ENCODE measurements around the gene CEPT1. TPM values are rescaled to one million over a fixed set of nuclear protein-coding genes. Genes with fewer than 3 reads are reported as not detected.

Gene CEPT1
- total RNA-seq, 1 donor from 2014 or later, result 26.9 TPM

GRCh38 chr1:111227434-111227833 lies 87.4 kb downstream of the CEPT1 start, which contains the start of gene CHI3L2:
Gene CHI3L2, plus strand, starts transcription at chr1:111227713. Its CDS starts 17 bp downstream, at chr1:111227730.
- FAIRE-seq (no peak), DNase-seq (ENCODE audit: low read depth) (no peak)
- Histone ChIP-seq H3K9ac (ENCODE audit: low read length) (peak within 1 kb of the TSS; percentile 42), H3K27ac (ENCODE audit: low read depth, low read length) (peak within 1 kb of the TSS; percentile 58), H2AFZ (ENCODE audit: low read depth, low read length) (no peak within 1 kb of the TSS), H3K79me2 (ENCODE audit: insufficient read depth, low read length) (no peaks in the 10 kb centered on the region), H3K9me3 (ENCODE audit: insufficient read depth, low read depth, low read length) (no peaks in the 10 kb centered on the region), H3K4me1 (ENCODE audit: insufficient read depth, low read length) (peaks cover 27% of the 10 kb centered on the region), H3K4me2 (ENCODE audit: low read length) (peak within 1 kb of the TSS; percentile 74), H4K20me1 (ENCODE audit: insufficient read depth, low read length) (no peaks in the 10 kb centered on the region), H3K36me3 (ENCODE audit: insufficient read depth, low read length) (no peaks in the 10 kb centered on the region), H3K27me3 (ENCODE audit: insufficient read depth, low read length) (no peaks in the 10 kb centered on the region), H3K4me3 (ENCODE audit: insufficient read depth, low read depth, low read length) (no peak within 1 kb of the TSS)
- Mint-ChIP-seq H3K27ac (ENCODE audit: unreplicated experiment) (peak within 1 kb of the TSS; percentile 93), H3K27me3 (ENCODE audit: low read depth, unreplicated experiment) (no peaks in the 10 kb centered on the region), H3K36me3 (ENCODE audit: low read depth, unreplicated experiment) (no peaks in the 10 kb centered on the region), H3K9me3 (ENCODE audit: unreplicated experiment) (no peaks in the 10 kb centered on the region), H3K4me1 (ENCODE audit: low read depth, unreplicated experiment) (peaks cover 40% of the 10 kb centered on the region), H3K4me3 (ENCODE audit: unreplicated experiment) (peak within 1 kb of the TSS; percentile 43)
- no peak for TF ChIP-seq CTCF (IDR thresholded peaks at IDR 0.05; ENCODE audit: insufficient read depth, low read depth, low read length)

- TF ChIP-seq CTCF (IDR thresholded peaks at IDR 0.05; ENCODE audit: insufficient read depth, low read depth, low read length), result no peak
- no peak for TF ChIP-seq EZH2 (IDR thresholded peaks at IDR 0.05; ENCODE audit: insufficient read depth, low read length)
- Histone ChIP-seq H4K20me1 (ENCODE audit: insufficient read depth, low read length) (no peaks in the 10 kb centered on the region), H3K27me3 (ENCODE audit: insufficient read depth, low read length) (no peaks in the 10 kb centered on the region), H3K9ac (ENCODE audit: low read length) (peak overlapping the region; percentile 42), H3K4me1 (ENCODE audit: insufficient read depth, low read length) (peaks cover 24% of the 10 kb centered on the region), H3K27ac (ENCODE audit: low read depth, low read length) (peak overlapping the region; percentile 58), H3K4me2 (ENCODE audit: low read length) (peak overlapping the region; percentile 74), H3K36me3 (ENCODE audit: insufficient read depth, low read length) (no peaks in the 10 kb centered on the region), H2AFZ (ENCODE audit: low read depth, low read length) (no peak overlapping the region), H3K4me3 (ENCODE audit: insufficient read depth, low read depth, low read length) (no peak overlapping the region), H3K79me2 (ENCODE audit: insufficient read depth, low read length) (no peaks in the 10 kb centered on the region), H3K9me3 (ENCODE audit: insufficient read depth, low read depth, low read length) (no peaks in the 10 kb centered on the region)
- no peaks in the 10 kb centered on the region for H3K9me3 Mint-ChIP-seq (ENCODE audit: unreplicated experiment)
- no peaks in the 10 kb centered on the region for H3K36me3 Mint-ChIP-seq (ENCODE audit: low read depth, unreplicated experiment)
- peak overlapping the region; percentile 93 for H3K27ac Mint-ChIP-seq (ENCODE audit: unreplicated experiment)
- peaks cover 37% of the 10 kb centered on the region for H3K4me1 Mint-ChIP-seq (ENCODE audit: low read depth, unreplicated experiment)
- H3K4me3 Mint-ChIP-seq (ENCODE audit: unreplicated experiment), result peak overlapping the region; percentile 43
- DNase-seq (ENCODE audit: low read depth) (peak; percentile 92), FAIRE-seq (peak; percentile 55)
- H3K27me3 Mint-ChIP-seq (ENCODE audit: low read depth, unreplicated experiment), result no peaks in the 10 kb centered on the region
These were observed 88.1 kb downstream of the CEPT1 start for GRCh38 chr1:111227851-111228747.

DNA sequence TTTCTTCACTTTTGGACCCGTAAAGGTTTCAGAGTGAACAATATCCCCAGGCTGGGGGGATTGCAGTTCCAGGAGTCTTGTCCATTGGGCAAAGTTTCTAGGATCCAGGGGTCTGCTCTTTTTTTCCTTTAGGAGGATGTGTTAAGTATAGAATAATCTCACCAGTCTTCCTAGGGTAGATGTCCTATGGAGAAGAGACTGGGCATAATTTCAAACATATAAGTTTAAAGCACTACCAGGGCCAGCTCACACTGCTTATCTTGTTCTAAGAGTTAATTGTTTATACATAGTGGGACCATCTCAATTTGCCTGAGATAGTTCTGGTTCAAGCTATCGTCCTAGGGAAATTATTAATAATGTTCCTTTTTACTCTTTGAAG lies 88.7 kb downstream of the CEPT1 start:
- H3K36me3 Mint-ChIP-seq (ENCODE audit: low read depth, unreplicated experiment), result no peaks in the 10 kb centered on the region
- Histone ChIP-seq H3K4me3 (ENCODE audit: insufficient read depth, low read depth, low read length) (no peak overlapping the region), H3K9me3 (ENCODE audit: insufficient read depth, low read depth, low read length) (no peaks in the 10 kb centered on the region), H3K9ac (ENCODE audit: low read length) (peak overlapping the region; percentile 42), H3K27ac (ENCODE audit: low read depth, low read length) (peak overlapping the region; percentile 58), H4K20me1 (ENCODE audit: insufficient read depth, low read length) (no peaks in the 10 kb centered on the region), H3K4me2 (ENCODE audit: low read length) (peak overlapping the region; percentile 74), H3K27me3 (ENCODE audit: insufficient read depth, low read length) (no peaks in the 10 kb centered on the region), H2AFZ (ENCODE audit: low read depth, low read length) (no peak overlapping the region), H3K36me3 (ENCODE audit: insufficient read depth, low read length) (no peaks in the 10 kb centered on the region), H3K79me2 (ENCODE audit: insufficient read depth, low read length) (no peaks in the 10 kb centered on the region), H3K4me1 (ENCODE audit: insufficient read depth, low read length) (peaks cover 24% of the 10 kb centered on the region)
- peak overlapping the region; percentile 93 for H3K27ac Mint-ChIP-seq (ENCODE audit: unreplicated experiment)
- H3K27me3 Mint-ChIP-seq (ENCODE audit: low read depth, unreplicated experiment), result no peaks in the 10 kb centered on the region
- TF ChIP-seq EZH2 (IDR thresholded peaks at IDR 0.05; ENCODE audit: insufficient read depth, low read length) (no peak), CTCF (IDR thresholded peaks at IDR 0.05; ENCODE audit: insufficient read depth, low read depth, low read length) (no peak)
- FAIRE-seq (no peak), DNase-seq (ENCODE audit: low read depth) (no peak)
- H3K9me3 Mint-ChIP-seq (ENCODE audit: unreplicated experiment), result no peaks in the 10 kb centered on the region
- peaks cover 37% of the 10 kb centered on the region for H3K4me1 Mint-ChIP-seq (ENCODE audit: low read depth, unreplicated experiment)
- no peak overlapping the region for H3K4me3 Mint-ChIP-seq (ENCODE audit: unreplicated experiment)

All from astrocyte (in vitro differentiated cells and primary cell).